Mesenchymal stem cell (in vitro differentiated cells and primary cell): ENCODE results near the gene RANBP3.

Experiments
- DNase-seq: peaks from one replicate; pipeline ENCODE4 v3.0.0-alpha.2; 2013
- H2AFZ ChIP-seq: one replicate; pipeline ENCODE4 v1.6.1; 2013; ENCODE audit warnings: low read depth, mild to moderate bottlenecking, control low read depth, inconsistent platforms, low read length, moderate library complexity
- H2AK5ac ChIP-seq: 2 replicates; pipeline ENCODE4 v1.6.1; 2013; ENCODE audit warnings: low read length, moderate library complexity, mild to moderate bottlenecking, inconsistent platforms; ENCODE audit not compliant: severe bottlenecking
- H2BK120ac ChIP-seq: one replicate; pipeline ENCODE4 v1.6.1; 2013; ENCODE audit warnings: low read depth, mild to moderate bottlenecking, inconsistent platforms, low read length, moderate library complexity
- H2BK12ac ChIP-seq, 2 experiments: one replicate each; pipeline ENCODE4 v1.6.1; 2013; ENCODE audit warnings: inconsistent platforms in 2 of 2, low read length in 2 of 2, mild to moderate bottlenecking in 2 of 2, moderate library complexity in 2 of 2, control low read depth in 1 of 2
- H2BK15ac ChIP-seq: one replicate; pipeline ENCODE4 v1.6.1; 2013; ENCODE audit warnings: mild to moderate bottlenecking, low read depth, inconsistent platforms; ENCODE audit not compliant: poor library complexity, severe bottlenecking
- H2BK5ac ChIP-seq: 2 replicates; pipeline ENCODE4 v1.6.1; 2013; ENCODE audit warnings: low read depth, mild to moderate bottlenecking, low read length, control low read depth, inconsistent platforms; ENCODE audit not compliant: poor library complexity, severe bottlenecking
- H3K14ac ChIP-seq, 2 experiments: one replicate each; pipeline ENCODE4 v1.6.1; 2013; ENCODE audit warnings: inconsistent platforms in 2 of 2, low read length in 2 of 2, control low read depth in 1 of 2, mild to moderate bottlenecking in 1 of 2, moderate library complexity in 1 of 2
- H3K18ac ChIP-seq, 2 experiments: one replicate each; pipeline ENCODE4 v1.6.1; 2013; ENCODE audit warnings: inconsistent platforms in 2 of 2, low read length in 2 of 2, control low read depth in 1 of 2, low read depth in 1 of 2, mild to moderate bottlenecking in 1 of 2
- H3K23ac ChIP-seq, 2 experiments: one replicate each; pipeline ENCODE4 v1.6.1; 2013; ENCODE audit warnings: inconsistent platforms in 2 of 2, low read length in 2 of 2, mild to moderate bottlenecking in 2 of 2, moderate library complexity in 2 of 2, control low read depth in 1 of 2
- H3K27ac ChIP-seq: 2 replicates; pipeline ENCODE4 v1.5.1; 2013; ENCODE audit warnings: mild to moderate bottlenecking, moderate library complexity, low read length, control low read depth, inconsistent platforms; ENCODE audit not compliant: poor library complexity, severe bottlenecking
- H3K27me3 ChIP-seq, 2 experiments: 2 replicates each; pipeline versions ENCODE4 v1.6.1 to v1.7.0; 2013; ENCODE audit warnings: low read length in 2 of 2, mild to moderate bottlenecking in 2 of 2, moderate library complexity in 2 of 2, control low read depth in 1 of 2, inconsistent platforms in 1 of 2; ENCODE audit not compliant: control insufficient read depth in 1 of 2, insufficient read depth in 1 of 2
- H3K36me3 ChIP-seq, 2 experiments: 2 replicates each; pipeline versions ENCODE4 v1.6.1 to v1.7.0; 2013; ENCODE audit warnings: low read length in 2 of 2, control low read depth in 1 of 2, inconsistent platforms in 1 of 2, low read depth in 1 of 2, mild to moderate bottlenecking in 1 of 2; ENCODE audit not compliant: insufficient read depth in 2 of 2, control insufficient read depth in 1 of 2
- H3K4ac ChIP-seq, 2 experiments: one replicate each; pipeline ENCODE4 v1.6.1; 2013; ENCODE audit warnings: inconsistent platforms in 2 of 2, low read length in 2 of 2, mild to moderate bottlenecking in 2 of 2, moderate library complexity in 2 of 2, control low read depth in 1 of 2, low read depth in 1 of 2
- H3K4me1 ChIP-seq: 2 replicates; pipeline ENCODE4 v1.6.1; 2013; ENCODE audit warnings: low read depth, low read length, control low read depth; ENCODE audit not compliant: control insufficient read depth, insufficient read depth
- H3K4me2 ChIP-seq: 2 replicates; pipeline ENCODE4 v1.6.1; 2013; ENCODE audit warnings: low read length, mild to moderate bottlenecking, inconsistent platforms; ENCODE audit not compliant: poor library complexity, severe bottlenecking
- H3K4me3 ChIP-seq, 2 experiments: 2 replicates each; pipeline versions ENCODE4 v1.5.1 to v1.7.0; 2013; ENCODE audit warnings: low read length in 2 of 2, mild to moderate bottlenecking in 2 of 2, control low read depth in 1 of 2, low read depth in 1 of 2; ENCODE audit not compliant: insufficient read depth in 1 of 2
- H3K79me1 ChIP-seq: replicated peaks from 2 replicates; pipeline ENCODE4 v1.6.1; 2013; ENCODE audit warnings: mild to moderate bottlenecking, control low read depth, low read length, inconsistent platforms; ENCODE audit not compliant: poor library complexity, severe bottlenecking
- H3K9ac ChIP-seq: 2 replicates; pipeline ENCODE4 v1.7.0; 2013; ENCODE audit warnings: mild to moderate bottlenecking, low read length, moderate library complexity
- H3K9me3 ChIP-seq: 2 replicates; pipeline ENCODE4 v1.7.0; 2013; ENCODE audit warnings: mild to moderate bottlenecking, low read length; ENCODE audit not compliant: control insufficient read depth
- H4K8ac ChIP-seq: one replicate; pipeline ENCODE4 v1.6.1; 2013; ENCODE audit warnings: inconsistent platforms, mild to moderate bottlenecking, low read length, moderate library complexity
- H4K91ac ChIP-seq: one replicate; pipeline ENCODE4 v1.6.1; 2013; ENCODE audit warnings: mild to moderate bottlenecking, low read length, inconsistent platforms
- WGBS: methylation state at CpG from one replicate; pipeline ENCODE4 v1.1.7; 2013; ENCODE audit warnings: mixed read lengths; 5-methylcytosine and 5-hydroxymethylcytosine counted together

RANBP3 gene

DNA sequence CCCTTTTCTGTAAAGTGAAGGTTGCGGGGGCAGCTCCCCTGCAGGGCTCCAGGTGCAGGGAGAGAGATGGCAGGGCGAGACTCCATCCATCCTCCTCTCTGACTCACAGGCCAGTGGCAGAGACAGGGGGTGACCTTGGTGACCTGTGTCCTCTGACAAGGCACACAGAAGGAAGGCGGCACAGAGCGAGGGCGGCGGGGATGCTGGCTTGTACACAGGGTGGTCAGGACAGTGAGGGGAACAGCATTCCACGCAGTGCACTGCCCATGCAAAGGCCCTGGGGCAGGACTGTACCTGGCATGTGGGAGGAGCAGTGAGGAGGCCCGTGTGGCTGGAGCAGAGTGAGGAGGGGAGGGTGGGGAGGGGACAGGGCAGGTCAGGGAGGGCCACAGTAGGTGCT, 82.0 kb downstream of the RANBP3 start:
- no peak overlapping the region for H2BK5ac ChIP-seq
- no peak overlapping the region for H3K4me3 ChIP-seq
- no peak overlapping the region for H3K23ac ChIP-seq
- H2BK15ac ChIP-seq, result peak overlapping the region; percentile 6
- H2AFZ ChIP-seq, result no peak overlapping the region
- peaks cover 0 to 13% of the 10 kb centered on the region in 2 experiments for H3K27me3 ChIP-seq
- no peak overlapping the region for H3K4ac ChIP-seq
- no peak for DNase-seq
- H2BK12ac ChIP-seq, result no peak overlapping the region
- H3K4me1 ChIP-seq, result peaks cover 37% of the 10 kb centered on the region
- no peak overlapping the region for H3K4me2 ChIP-seq
- H2AK5ac ChIP-seq, result no peak overlapping the region
- H4K91ac ChIP-seq, result no peak overlapping the region
- H2BK120ac ChIP-seq, result no peak overlapping the region
- H3K18ac ChIP-seq, result no peak overlapping the region
- H3K36me3 ChIP-seq, result peaks cover 33 to 56% of the 10 kb centered on the region in 2 experiments
- WGBS, result 84% methylated on average over 8 of the region's 8 CpGs
- no peak overlapping the region for H4K8ac ChIP-seq
- peaks cover 40% of the 10 kb centered on the region for H3K79me1 ChIP-seq
- H3K9ac ChIP-seq, result no peak overlapping the region
- no peaks in the 10 kb centered on the region for H3K9me3 ChIP-seq
- no peak overlapping the region for H3K27ac ChIP-seq
- no peak overlapping the region for H3K14ac ChIP-seq

DNA sequence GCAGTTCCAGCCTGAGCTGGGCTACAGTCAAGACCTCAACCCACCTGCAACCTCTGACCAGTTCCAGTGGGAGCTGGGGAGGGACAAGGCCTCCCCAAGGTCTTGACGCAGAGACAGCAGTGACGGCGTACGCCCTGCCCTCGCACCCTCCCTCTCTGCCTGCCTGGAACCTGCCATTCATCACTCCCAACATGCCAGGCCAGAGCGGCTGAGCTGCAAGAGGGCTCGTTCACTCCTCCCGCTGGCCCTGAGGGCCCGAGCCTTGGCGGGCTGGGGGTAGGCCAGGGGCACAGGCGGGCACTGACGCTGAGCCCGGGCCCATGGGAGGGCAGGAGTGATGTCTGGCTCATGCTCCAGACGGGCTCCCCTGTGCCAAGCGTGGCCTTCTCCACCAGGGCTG, 82.5 kb downstream of the RANBP3 start:
- Histone ChIP-seq H3K14ac (no peak overlapping the region), H2AK5ac (no peak overlapping the region), H3K4me1 (peaks cover 37% of the 10 kb centered on the region), H4K91ac (no peak overlapping the region), H3K9me3 (no peaks in the 10 kb centered on the region), H4K8ac (no peak overlapping the region), H3K9ac (no peak overlapping the region), H3K27me3 (peaks cover 0 to 17% of the 10 kb centered on the region in 2 experiments), H2BK5ac (no peak overlapping the region), H3K4me3 (no peak overlapping the region), H2BK15ac (no peak overlapping the region), H2AFZ (no peak overlapping the region), H3K36me3 (peaks cover 31 to 54% of the 10 kb centered on the region in 2 experiments), H3K4me2 (no peak overlapping the region), H3K79me1 (peaks cover 39% of the 10 kb centered on the region), H3K27ac (no peak overlapping the region), H2BK120ac (no peak overlapping the region), H2BK12ac (peak overlapping the region in 1 of 2 experiments; percentile 23), H3K18ac (no peak overlapping the region), H3K4ac (no peak overlapping the region), H3K23ac (no peak overlapping the region)
- WGBS, result 84% methylated on average over 15 of the region's 15 CpGs
- DNase-seq, result no peak

DNA sequence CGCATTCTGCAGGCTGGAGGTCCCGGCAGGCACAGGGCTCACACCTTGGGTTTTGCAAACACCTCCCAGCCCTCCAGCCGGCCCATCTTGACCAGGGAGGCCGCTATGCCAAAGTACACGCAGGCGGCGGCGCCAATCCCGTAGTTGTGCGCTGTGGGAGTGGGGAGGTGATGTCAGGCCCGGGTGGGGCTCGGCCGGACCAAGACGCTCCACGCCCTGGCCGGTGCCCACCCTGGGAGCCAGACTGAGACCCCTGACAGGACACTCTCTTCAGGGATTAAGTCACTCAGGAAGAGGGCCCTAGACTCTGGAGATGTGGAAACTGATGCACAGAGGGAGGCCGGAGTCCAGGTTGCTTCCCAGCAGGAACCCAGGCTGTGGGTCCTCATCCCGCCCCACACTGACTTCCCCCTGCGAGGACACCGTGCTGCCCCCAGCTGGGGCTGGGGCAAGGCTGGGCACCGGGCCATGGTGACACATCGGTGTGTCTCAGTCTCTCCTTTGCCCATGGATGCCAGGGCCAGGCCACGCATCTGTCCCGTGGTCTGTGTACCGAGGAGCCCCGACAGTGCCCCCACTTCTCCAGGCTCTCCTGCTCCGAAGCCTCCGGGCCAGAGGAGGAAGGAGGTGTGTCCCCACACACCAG, 83.1 kb downstream of the RANBP3 start:
- H4K8ac ChIP-seq, result no peak overlapping the region
- H3K9me3 ChIP-seq, result no peaks in the 10 kb centered on the region
- no peak overlapping the region for H2BK12ac ChIP-seq
- no peak overlapping the region for H3K4me2 ChIP-seq
- H3K27ac ChIP-seq, result no peak overlapping the region
- peaks cover 26 to 48% of the 10 kb centered on the region in 2 experiments for H3K36me3 ChIP-seq
- no peak overlapping the region for H3K4ac ChIP-seq
- H2AFZ ChIP-seq, result no peak overlapping the region
- H3K27me3 ChIP-seq, result peaks cover 0 to 21% of the 10 kb centered on the region in 2 experiments
- no peak overlapping the region for H3K14ac ChIP-seq
- no peak overlapping the region for H3K18ac ChIP-seq
- no peak overlapping the region for H3K4me3 ChIP-seq
- H2BK120ac ChIP-seq, result no peak overlapping the region
- peaks cover 36% of the 10 kb centered on the region for H3K79me1 ChIP-seq
- peaks cover 40% of the 10 kb centered on the region for H3K4me1 ChIP-seq
- H2BK15ac ChIP-seq, result no peak overlapping the region
- no peak overlapping the region for H2AK5ac ChIP-seq
- H2BK5ac ChIP-seq, result no peak overlapping the region
- no peak overlapping the region for H4K91ac ChIP-seq
- H3K9ac ChIP-seq, result no peak overlapping the region
- 94% methylated on average over 24 of the region's 28 CpGs for whole genome bisulfite sequencing
- no peak for DNase-seq
- no peak overlapping the region for H3K23ac ChIP-seq

DNA sequence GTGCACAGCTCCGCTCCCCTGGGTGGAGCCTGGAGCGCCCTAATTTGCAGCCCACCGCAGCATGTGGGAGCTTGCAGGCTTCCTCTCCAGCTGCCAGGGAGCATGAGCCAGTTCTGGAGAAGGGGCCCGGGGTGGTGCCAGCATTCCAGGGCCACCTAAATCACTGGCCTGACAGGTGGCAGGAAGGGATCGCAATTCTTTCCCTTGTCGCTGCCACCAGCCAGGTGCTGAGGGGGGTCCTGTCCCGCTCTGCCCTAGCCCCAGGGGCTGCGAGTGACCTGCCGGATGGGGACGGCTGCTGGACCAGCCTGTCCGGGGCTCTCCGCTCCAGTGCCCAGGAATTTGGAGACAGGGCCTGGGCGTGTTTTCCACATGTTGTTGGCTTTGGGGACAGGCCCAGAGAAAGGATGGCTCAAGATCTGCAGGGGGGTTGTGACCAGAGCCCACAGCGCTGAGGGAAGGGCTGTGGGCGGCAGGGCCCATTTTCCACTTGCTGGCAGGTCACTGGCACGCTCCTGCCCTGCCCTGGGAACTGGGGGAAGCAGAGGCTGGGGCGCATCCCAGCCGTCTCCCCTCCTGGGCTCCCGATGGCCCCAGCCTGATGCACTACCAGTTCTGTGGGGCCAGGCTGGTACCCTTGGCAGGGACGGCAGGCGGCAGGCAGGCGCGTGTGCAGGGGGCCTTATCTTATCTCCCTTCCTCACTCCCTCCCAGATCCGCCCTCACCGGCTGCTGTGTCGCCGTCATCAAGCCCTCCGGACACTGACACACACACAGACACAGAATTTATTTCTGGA, 83.8 kb downstream of the RANBP3 start:
- H2BK120ac ChIP-seq, result no peak overlapping the region
- no peak overlapping the region for H2AFZ ChIP-seq
- no peak overlapping the region for H2AK5ac ChIP-seq
- no peaks in the 10 kb centered on the region for H3K9me3 ChIP-seq
- H4K91ac ChIP-seq, result no peak overlapping the region
- no peak overlapping the region for H3K4me3 ChIP-seq
- 84% methylated on average over 28 of the region's 28 CpGs for WGBS
- peaks cover 44% of the 10 kb centered on the region for H3K4me1 ChIP-seq
- no peak overlapping the region for H2BK5ac ChIP-seq
- H3K9ac ChIP-seq, result no peak overlapping the region
- H3K14ac ChIP-seq, result no peak overlapping the region
- peaks cover 3 to 28% of the 10 kb centered on the region in 2 experiments for H3K27me3 ChIP-seq
- DNase-seq, result no peak
- no peak overlapping the region for H4K8ac ChIP-seq
- H2BK15ac ChIP-seq, result no peak overlapping the region
- no peak overlapping the region for H3K4ac ChIP-seq
- peaks cover 24 to 44% of the 10 kb centered on the region in 2 experiments for H3K36me3 ChIP-seq
- no peak overlapping the region for H3K27ac ChIP-seq
- no peak overlapping the region for H3K23ac ChIP-seq
- H3K79me1 ChIP-seq, result peaks cover 34% of the 10 kb centered on the region
- no peak overlapping the region for H2BK12ac ChIP-seq
- no peak overlapping the region for H3K18ac ChIP-seq
- no peak overlapping the region for H3K4me2 ChIP-seq
